HG03060 (cell line): ENCODE results near the gene ALG14.

Experiments used
- ATAC-seq: cut with Tn5 transposase; IDR thresholded peaks from one replicate; pipeline ENCODE4 v1.9.1; 2021; ENCODE audit warnings: low read depth, moderate number of reproducible peaks; ENCODE audit not compliant: unreplicated experiment

The ALG14 gene

DNA sequence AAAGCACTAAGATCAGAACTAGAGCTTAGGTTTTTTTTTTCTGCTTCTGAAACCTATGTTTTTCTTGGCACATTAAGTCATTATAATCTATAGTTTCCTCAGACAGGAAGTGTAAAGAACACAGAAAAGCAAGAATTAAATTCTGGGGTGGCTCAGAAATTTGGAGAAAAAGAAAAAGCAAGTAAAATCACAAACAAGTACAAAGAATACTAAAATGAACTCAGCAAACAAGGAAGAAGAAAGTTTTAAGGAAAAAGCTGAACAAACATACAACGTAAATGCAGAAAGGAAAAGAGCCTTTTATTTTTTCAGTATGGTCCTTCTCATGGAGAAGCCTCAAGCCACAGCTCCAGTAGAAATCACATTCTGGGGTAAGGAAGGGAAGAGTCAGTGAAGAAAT lies 137.3 kb downstream of the ALG14 start:
- ATAC-seq, result no peak

DNA sequence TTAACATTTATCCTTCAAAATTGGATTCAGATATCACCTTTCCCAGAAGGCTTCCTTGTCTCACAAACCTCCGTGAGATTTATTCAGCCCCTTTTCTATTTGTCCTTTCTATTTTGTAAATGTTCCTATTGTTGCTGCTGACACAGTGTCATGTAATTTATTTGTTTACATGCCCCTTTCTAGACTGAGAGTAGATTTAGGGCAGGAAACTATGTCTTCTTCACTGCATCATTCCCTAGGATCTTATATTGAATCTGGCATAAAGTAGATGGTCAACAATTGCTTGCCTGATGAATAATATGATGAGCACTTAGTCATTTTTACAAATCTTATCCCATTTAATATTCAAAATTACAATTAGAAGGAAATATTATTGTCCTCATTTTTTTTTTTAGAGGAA lies 137.7 kb downstream of the ALG14 start:
- ATAC-seq, result no peak

- no peak for ATAC-seq
Measured at GRCh38 chr1:94934551-94934950, 138.2 kb downstream of the ALG14 start.

DNA sequence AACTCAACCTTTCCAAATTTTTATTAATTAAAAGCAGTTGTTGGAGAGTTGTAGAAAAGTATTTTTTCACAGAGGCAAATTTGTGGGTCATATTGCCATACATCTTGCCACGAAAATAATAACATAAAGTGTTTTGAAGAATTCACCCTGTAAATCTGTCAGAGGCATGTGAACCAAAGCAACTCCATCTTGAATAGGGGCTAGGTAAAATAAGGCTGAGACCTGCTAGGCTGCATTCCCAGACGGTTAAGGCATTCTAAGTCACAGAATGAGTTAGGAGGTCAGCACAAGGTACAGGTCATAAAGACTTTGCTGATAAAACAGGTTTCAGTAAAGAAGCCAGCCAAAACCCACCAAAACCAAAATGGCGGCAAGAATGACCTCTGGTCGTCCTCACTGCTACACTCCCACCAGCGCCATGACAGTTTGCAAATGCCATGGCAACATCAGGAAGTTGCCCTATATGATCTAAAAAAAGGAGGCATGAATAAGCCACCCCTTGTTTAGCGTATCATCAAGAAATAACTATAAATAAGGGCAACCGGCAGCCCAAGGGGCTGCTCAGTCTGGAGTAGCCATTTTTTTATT lies 141.4 kb downstream of the ALG14 start:
- ATAC-seq, result no peak

- ATAC-seq, result no peak
Measured at GRCh38 chr1:94929351-94930217, 143.2 kb downstream of the ALG14 start.

DNA sequence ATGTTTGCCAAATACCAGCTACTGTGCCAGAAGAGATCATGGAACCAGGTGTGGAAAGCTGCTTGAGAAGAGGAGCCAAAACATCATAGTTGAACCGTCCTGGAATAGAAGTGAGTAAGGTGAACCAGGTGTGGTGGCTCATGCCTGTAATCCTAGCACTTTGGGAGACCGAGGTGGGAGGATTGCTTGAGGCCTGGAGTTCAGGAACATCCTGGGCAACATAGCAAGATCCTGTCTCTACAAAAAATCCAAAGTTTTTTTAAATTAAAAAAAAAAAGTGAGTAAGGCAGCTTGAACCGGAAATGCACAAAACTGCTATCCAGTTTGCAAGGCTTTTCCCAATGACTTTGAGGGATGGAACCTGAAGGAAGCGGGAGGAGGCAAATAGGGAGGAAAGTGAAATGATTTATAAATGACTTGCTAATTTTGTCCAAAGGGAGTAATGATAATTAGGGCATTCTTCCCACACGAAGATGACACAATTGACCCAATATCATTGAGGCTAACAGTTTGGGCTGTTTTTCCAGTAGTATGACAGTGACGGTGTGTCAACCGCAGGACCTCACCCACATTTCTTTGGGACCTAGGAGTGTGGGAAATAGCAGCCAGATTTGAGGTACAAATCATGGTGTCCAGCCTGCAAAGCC lies 144.3 kb downstream of the ALG14 start:
- ATAC-seq, result no peak

DNA sequence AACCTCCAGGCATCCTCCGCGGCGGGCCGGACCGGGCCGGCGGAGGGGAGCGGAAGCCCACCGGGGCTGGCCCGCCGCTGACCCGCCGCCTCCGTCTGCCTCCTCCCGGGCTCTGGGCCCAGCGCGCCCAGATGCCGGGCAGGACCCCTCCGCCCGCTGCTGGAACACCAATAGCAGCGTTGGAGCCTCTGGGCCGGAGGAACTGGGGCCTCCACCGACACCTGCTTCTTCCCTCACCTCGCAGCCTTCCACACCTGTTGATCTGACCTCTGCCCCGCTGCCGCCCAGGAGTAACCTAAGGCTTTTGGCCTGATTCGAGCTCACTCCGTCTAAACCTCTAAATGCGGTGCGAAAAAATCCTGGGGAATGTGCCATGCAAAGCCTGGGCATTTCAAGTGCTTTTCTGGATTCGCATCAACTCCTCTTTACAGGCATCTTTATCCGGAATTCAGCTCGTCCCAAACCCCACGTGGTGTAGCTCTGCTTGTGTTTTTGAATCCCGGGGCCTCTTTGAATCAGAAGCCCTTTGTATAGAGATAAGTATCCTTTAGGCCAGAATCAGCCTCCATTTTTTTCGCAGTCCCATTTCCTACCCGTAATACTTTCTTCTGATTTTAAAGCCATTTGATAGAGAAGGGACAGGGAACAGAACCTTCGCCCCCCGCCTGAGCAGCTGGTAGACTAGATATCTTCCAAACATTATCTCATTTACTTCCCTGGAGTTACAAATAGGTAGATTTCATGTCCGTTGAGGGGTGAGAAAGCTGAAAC lies 145.2 kb downstream of the ALG14 start:
- ATAC-seq, result no peak

- no peak for ATAC-seq
Measured at GRCh38 chr1:94926915-94927404, 145.8 kb downstream of the ALG14 start, which contains the start of gene CNN3. Gene CNN3 (minus strand): TSS chr1:94927110. CDS start chr1:94926894, 216 bp downstream.

DNA sequence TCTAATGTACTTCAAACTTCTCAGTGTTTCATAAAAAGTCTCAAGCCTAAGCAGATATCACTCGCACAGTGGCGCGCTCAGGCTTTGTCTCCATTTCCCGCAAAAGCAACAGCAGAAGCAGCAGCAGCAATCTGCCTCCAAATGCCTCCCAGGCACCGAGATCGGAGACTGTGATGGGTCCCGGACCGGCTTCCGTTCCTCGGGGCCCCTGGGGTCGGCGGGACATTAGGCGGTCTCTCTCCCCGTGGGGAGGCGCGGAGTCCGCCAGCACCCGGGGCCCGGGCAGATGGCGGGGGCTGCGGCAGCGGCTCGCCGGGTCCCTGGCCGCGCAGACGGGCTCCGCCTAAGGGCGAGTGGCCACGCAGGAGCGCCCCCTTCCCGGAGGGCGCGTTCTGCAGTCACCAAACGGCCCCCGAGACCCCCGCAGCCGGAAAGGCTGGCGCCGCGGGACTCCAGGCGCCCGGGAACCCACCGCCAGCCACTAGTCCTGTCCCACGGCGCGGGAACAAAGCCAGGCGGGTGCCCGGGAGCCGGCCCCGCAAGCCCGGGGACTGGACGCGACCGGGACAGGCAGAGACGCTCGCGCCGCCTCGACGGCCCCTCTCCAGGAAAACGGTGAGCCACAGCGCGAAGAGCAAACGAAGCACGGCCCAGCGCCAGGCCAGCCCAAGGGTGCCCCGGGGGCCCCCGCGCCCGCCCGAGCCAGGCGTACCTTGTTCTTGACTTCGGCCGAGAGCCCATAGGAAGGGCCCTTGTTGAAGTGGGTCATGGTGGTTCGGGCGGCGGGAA lies 146.4 kb downstream of the ALG14 start:
- ATAC-seq, result no peak

DNA sequence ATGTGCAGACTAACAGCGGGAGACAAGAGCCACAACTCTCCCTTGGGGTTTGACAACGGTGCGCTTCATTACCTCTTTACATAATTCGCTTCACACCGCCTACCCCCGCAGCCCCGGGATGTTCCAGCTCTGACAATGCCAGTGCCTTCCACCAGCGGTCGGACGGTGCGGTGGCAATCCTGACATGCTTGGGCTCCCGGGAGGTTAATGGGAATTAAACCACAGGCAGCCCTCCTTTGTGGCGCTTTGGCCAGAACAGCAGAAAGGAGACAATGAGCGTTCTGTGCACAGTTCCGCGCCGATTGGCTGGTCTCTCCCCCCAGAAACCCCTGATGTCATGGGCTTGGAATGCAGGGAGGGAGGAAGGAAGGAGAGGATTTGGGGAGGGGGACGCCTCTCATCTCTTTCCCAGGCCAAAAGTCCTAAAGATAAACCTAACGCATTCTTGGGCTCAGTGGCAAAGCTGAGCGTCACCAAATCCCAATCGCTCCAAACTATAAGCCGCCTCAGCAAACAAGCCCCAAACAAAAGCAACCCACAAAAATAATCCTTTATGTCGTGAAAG lies 147.1 kb downstream of the ALG14 start:
- no peak for ATAC-seq

GRCh38 chr1:94925004-94925403 lies 147.7 kb downstream of the ALG14 start:
- no peak for ATAC-seq
